Caco-2 (cell line): ENCODE measurements around the gene STRN3. TPM values are rescaled to one million over a fixed set of nuclear protein-coding genes. Genes with fewer than 3 reads are reported as not detected.

ENCODE experiments used
- BruUV-seq: library from RNA; stranded (reverse); fragments of 400-500 nt; replicated peaks from 2 replicates; lab custom pipeline; 2021; lab: Mats Ljungman, UMichigan
- CTCF ChIA-PET: fragments of 300-600 bp; sonication (Branson Sonifier 250); formaldehyde crosslinking; loops from one replicate; lab custom pipeline; 2022; ENCODE audit warnings: antibody characterized with exemption; lab: Charles Lee
- POLR2A ChIA-PET: fragments of 300-600 bp; sonication (Branson Sonifier 250); formaldehyde crosslinking; loops from one replicate; lab custom pipeline; 2022; ENCODE audit warnings: antibody characterized with exemption; lab: Charles Lee
- DNase-seq, 2 experiments: peaks; one replicate each; pipeline versions ENCODE4 v3.0.0 to v3.0.0-alpha.2; 2020 to 2022
- H3K27me3 ChIP-seq: replicated peaks from 2 replicates; pipeline ENCODE4 v1.6.0; 2011; ENCODE audit warnings: low read length; ENCODE audit not compliant: control insufficient read depth, insufficient read depth
- H3K36me3 ChIP-seq: 2 replicates; pipeline ENCODE4 v1.5.1; 2011; ENCODE audit warnings: low read length; ENCODE audit not compliant: control insufficient read depth, insufficient read depth
- H3K4me1 ChIP-seq: fragments of 250-450 bp; sonication (Bioruptor Pico); 2 replicates; pipeline ENCODE4 v1.5.1; 2020; ENCODE audit warnings: mild to moderate bottlenecking
- H3K4me3 ChIP-seq: 2 replicates; pipeline ENCODE4 v1.5.1; 2011; ENCODE audit warnings: low read depth, mild to moderate bottlenecking, control low read depth, low read length
- H3K9me3 ChIP-seq: fragments of 250-450 bp; sonication (Bioruptor Pico); 2 replicates; pipeline ENCODE4 v1.5.1; 2020; ENCODE audit warnings: mild to moderate bottlenecking, moderate library complexity
- H3K27ac Mint-ChIP-seq: one replicate; pipeline ENCODE4 v1.8.0; 2022; ENCODE audit warnings: mixed read lengths; ENCODE audit not compliant: unreplicated experiment
- H3K27me3 Mint-ChIP-seq: one replicate; pipeline ENCODE4 v1.8.0; 2022; ENCODE audit warnings: mixed read lengths; ENCODE audit not compliant: insufficient read depth, unreplicated experiment
- H3K36me3 Mint-ChIP-seq: one replicate; pipeline ENCODE4 v1.8.0; 2022; ENCODE audit warnings: mild to moderate bottlenecking, mixed read lengths; ENCODE audit not compliant: insufficient read depth, unreplicated experiment
- H3K4me1 Mint-ChIP-seq: one replicate; pipeline ENCODE4 v1.8.0; 2022; ENCODE audit warnings: low read depth, mixed read lengths; ENCODE audit not compliant: unreplicated experiment
- H3K4me3 Mint-ChIP-seq: one replicate; pipeline ENCODE4 v1.8.0; 2022; ENCODE audit warnings: mild to moderate bottlenecking, moderate library complexity, mixed read lengths; ENCODE audit not compliant: unreplicated experiment
- H3K9me3 Mint-ChIP-seq: one replicate; pipeline ENCODE4 v1.8.0; 2022; ENCODE audit warnings: mixed read lengths; ENCODE audit not compliant: unreplicated experiment
- intact Hi-C: fragments of 100-400 bp; cut with micrococcal nuclease; formaldehyde crosslinking; loops from one replicate; pipeline ENCODE4 v1.10.0; 2022; ENCODE audit not compliant: unreplicated experiment
- total RNA-seq: library from RNA; stranded (reverse); gene quantifications from 2 replicates; pipeline ENCODE4 v1.2.3, GENCODE V29; 2022
- TF ChIP-seq, protein P1 (sequence below), 2 experiments: fragments of 200-600 bp in 1 of 2; IDR thresholded peaks; 1 replicate in 1 of 2; 2 replicates in 1 of 2; pipeline versions ENCODE4 v1.5.1 to v1.8.0; 2011 to 2022; ENCODE audit warnings: antibody characterized with exemption in 1 of 2, control low read depth in 1 of 2, inconsistent platforms in 1 of 2, low read depth in 1 of 2, low read length in 1 of 2, mild to moderate bottlenecking in 1 of 2, moderate library complexity in 1 of 2; ENCODE audit not compliant: insufficient read depth in 1 of 2, severe bottlenecking in 1 of 2, unreplicated experiment in 1 of 2

Gene STRN3
- total RNA-seq, 1 experiment from 2014 or later: 38.0 TPM

DNA sequence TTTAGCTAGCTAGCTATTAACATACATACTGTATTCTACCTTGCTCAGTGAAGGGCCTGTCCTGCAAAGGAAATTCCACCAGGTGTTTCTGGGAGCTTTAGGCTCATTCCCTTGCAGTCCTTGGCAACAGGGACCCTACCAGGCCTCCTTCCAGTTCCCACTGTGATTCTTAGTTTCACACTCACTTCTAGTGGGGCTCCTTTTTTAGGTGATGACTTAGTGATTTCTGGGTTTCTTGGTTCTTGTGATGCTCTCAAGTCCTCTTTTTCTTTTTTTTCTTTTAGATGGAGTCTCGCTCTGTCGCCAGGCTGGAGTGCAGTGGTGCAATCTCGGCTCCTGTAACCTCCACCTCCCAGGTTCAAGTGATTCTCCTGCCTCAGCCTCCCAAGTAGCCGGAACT lies 10.4 kb upstream of the STRN3 start:
- Histone ChIP-seq H3K36me3 (no peaks in the 10 kb centered on the region), H3K4me3 (no peak overlapping the region), H3K9me3 (no peaks in the 10 kb centered on the region), H3K27me3 (no peaks in the 10 kb centered on the region), H3K4me1 (peaks cover 28% of the 10 kb centered on the region)
- TF ChIP-seq, protein P1, sequence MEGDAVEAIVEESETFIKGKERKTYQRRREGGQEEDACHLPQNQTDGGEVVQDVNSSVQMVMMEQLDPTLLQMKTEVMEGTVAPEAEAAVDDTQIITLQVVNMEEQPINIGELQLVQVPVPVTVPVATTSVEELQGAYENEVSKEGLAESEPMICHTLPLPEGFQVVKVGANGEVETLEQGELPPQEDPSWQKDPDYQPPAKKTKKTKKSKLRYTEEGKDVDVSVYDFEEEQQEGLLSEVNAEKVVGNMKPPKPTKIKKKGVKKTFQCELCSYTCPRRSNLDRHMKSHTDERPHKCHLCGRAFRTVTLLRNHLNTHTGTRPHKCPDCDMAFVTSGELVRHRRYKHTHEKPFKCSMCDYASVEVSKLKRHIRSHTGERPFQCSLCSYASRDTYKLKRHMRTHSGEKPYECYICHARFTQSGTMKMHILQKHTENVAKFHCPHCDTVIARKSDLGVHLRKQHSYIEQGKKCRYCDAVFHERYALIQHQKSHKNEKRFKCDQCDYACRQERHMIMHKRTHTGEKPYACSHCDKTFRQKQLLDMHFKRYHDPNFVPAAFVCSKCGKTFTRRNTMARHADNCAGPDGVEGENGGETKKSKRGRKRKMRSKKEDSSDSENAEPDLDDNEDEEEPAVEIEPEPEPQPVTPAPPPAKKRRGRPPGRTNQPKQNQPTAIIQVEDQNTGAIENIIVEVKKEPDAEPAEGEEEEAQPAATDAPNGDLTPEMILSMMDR (IDR thresholded peaks at IDR 0.05; ENCODE audit: insufficient read depth in 1 of 2, low read depth in 1 of 2, low read length in 1 of 2, severe bottlenecking in 1 of 2, unreplicated experiment in 1 of 2): no peak
- Mint-ChIP-seq H3K9me3 (no peaks in the 10 kb centered on the region), H3K36me3 (no peaks in the 10 kb centered on the region), H3K27me3 (no peaks in the 10 kb centered on the region), H3K4me1 (peaks cover 20% of the 10 kb centered on the region), H3K4me3 (no peak overlapping the region), H3K27ac (no peak overlapping the region)
- intact Hi-C loops: no loop called here
- no peak for DNase-seq
- ChIA-PET CTCF (no interaction called here), POLR2A (no interaction called here)
- no TSS peak for BruUV-seq

DNA sequence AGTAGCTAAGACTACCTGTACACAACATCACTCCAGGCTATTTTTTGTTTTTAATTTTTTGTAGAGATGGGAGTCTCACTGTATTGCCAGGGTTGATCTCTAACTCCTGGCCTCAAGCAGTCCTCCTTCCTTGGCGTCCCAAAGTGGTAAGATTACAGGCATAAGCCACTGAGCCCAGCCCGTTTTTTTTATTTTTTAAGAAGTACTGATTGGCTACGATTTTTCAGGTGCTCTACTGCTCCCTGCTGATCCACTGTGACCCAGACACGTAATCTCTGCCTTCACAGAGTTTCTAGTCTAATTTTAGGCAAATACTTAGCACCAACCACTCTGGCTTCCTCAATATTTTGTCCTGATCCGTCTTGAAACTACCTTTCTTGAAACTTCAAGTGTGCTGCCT lies 4.3 kb upstream of the STRN3 start:
- ChIA-PET CTCF (no interaction called here), POLR2A (no interaction called here)
- H3K27me3 Mint-ChIP-seq: no peaks in the 10 kb centered on the region
- Histone ChIP-seq H3K9me3 (no peaks in the 10 kb centered on the region), H3K27me3 (no peaks in the 10 kb centered on the region), H3K4me3 (no peak overlapping the region), H3K36me3 (no peaks in the 10 kb centered on the region), H3K4me1 (peaks cover 34% of the 10 kb centered on the region)
- no peak overlapping the region for H3K27ac Mint-ChIP-seq
- intact Hi-C loops: no loop called here
- H3K4me1 Mint-ChIP-seq: peaks cover 29% of the 10 kb centered on the region
- H3K4me3 Mint-ChIP-seq: no peak overlapping the region
- peaks cover 9% of the 10 kb centered on the region for H3K36me3 Mint-ChIP-seq
- no peaks in the 10 kb centered on the region for H3K9me3 Mint-ChIP-seq
- no TSS peak for BruUV-seq
- TF ChIP-seq, protein P1 (IDR thresholded peaks at IDR 0.05; ENCODE audit: insufficient read depth in 1 of 2, low read depth in 1 of 2, low read length in 1 of 2, severe bottlenecking in 1 of 2, unreplicated experiment in 1 of 2): no peak
- DNase-seq: no peak

DNA sequence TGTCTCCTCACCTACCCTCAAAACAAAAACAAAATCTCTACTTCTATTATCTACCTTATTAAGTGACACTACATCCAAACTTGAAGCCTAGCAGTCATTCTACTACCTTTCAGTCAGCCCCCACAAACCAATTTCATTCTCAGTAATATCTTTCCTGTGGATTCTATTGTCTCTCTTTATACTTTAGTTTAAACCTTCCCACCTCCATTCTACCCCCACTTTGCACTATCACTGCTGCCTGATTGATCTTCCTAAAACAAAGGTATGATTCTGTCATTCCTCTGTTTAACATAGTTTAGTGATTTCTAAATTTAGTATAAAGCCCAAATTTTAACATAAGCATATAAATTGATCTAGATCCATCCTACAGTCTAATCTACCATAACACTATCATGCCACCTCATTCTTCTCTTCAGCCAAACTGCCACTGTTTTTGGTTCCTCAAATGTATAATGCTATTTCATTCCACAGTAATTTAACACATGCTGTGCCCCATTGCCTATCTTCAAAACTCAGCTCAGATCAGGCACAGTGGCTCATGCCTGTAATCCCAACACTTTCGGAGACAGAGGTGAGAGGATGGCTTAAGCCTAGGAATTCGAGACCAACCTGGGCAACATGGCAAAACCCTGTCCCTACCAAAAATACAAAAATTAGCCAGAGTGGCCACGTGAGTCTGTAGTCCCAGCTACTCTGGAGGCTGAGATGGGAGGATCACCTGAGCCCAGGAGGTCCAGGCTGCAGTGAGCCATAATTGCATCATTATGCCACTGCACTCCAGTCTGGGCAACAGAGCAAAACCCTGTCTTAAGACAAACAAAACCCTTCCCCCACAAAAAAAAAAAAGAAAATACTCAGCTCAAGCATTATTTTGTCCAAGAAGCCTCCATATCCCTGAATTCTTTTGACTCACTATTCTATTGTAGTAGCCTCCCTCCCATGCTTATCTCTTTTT lies 3.1 kb upstream of the STRN3 start:
- TF ChIP-seq, protein P1 (IDR thresholded peaks at IDR 0.05; ENCODE audit: insufficient read depth in 1 of 2, low read depth in 1 of 2, low read length in 1 of 2, severe bottlenecking in 1 of 2, unreplicated experiment in 1 of 2): no peak
- Mint-ChIP-seq H3K27ac (no peak overlapping the region), H3K4me3 (peak overlapping the region; percentile 27), H3K36me3 (peaks cover 14% of the 10 kb centered on the region), H3K4me1 (peaks cover 35% of the 10 kb centered on the region), H3K27me3 (no peaks in the 10 kb centered on the region), H3K9me3 (no peaks in the 10 kb centered on the region)
- CTCF ChIA-PET: no interaction called here
- Histone ChIP-seq H3K36me3 (no peaks in the 10 kb centered on the region), H3K4me1 (peaks cover 33% of the 10 kb centered on the region), H3K27me3 (no peaks in the 10 kb centered on the region), H3K9me3 (no peaks in the 10 kb centered on the region), H3K4me3 (no peak overlapping the region)
- no peak for DNase-seq
- POLR2A ChIA-PET: no interaction called here
- intact Hi-C loops: no loop called here
- no TSS peak for BruUV-seq
